B cell (primary cell): Measurements from ENCODE around the gene HOXD9. TPM values are rescaled to one million over a fixed set of nuclear protein-coding genes. Genes with fewer than 3 reads are reported as not detected.

ENCODE experiments used
- ATAC-seq: fragments of 200-7000 bp; cut with Tn5 transposase; one replicate; pipeline ENCODE4 v1.10.0; 2021; ENCODE audit warnings: low read depth, mild to moderate bottlenecking, moderate number of reproducible peaks, moderate library complexity
- CTCF ChIA-PET: fragments of 350-600 bp; sonication (Branson Sonifier 250); formaldehyde crosslinking; loops from one replicate; lab custom pipeline; 2021; ENCODE audit warnings: antibody characterized with exemption, inconsistent platforms; lab: Charles Lee
- POLR2A ChIA-PET: fragments of 350-600 bp; sonication (Branson Sonifier 250); formaldehyde crosslinking; loops from one replicate; lab custom pipeline; 2021; ENCODE audit warnings: antibody characterized with exemption; lab: Charles Lee
- DNase-seq: peaks from one replicate; pipeline ENCODE4 v3.0.0; 2013
- H2AFZ ChIP-seq: 2 replicates; pipeline ENCODE4 v1.6.1; 2012; ENCODE audit warnings: mild to moderate bottlenecking, low read depth, low read length; ENCODE audit not compliant: insufficient read depth, poor library complexity, severe bottlenecking
- H3K27ac ChIP-seq, 2 donors: 1 replicate in 1 of 2; 2 replicates in 1 of 2; pipeline ENCODE4 v1.5.1; 2012 to 2013; ENCODE audit warnings: low read length in 2 of 2, mild to moderate bottlenecking in 2 of 2, moderate library complexity in 1 of 2
- H3K27me3 ChIP-seq, 4 experiments: fragments of 200-600 bp in 1 of 4; sonication (generic) in 1 of 4; replicated peaks in 1 of 4; 1 replicate in 2 of 4; 2 replicates in 2 of 4; pipeline versions ENCODE4 v1.6.1 to v1.7.0; 2013 to 2016; ENCODE audit warnings: low read length in 3 of 4, mild to moderate bottlenecking in 2 of 4, mixed read lengths in 1 of 4, moderate library complexity in 1 of 4; ENCODE audit not compliant: insufficient read depth in 4 of 4, control insufficient read depth in 3 of 4; ENCODE audit errors: control extremely low read depth in 1 of 4
- H3K36me3 ChIP-seq, 2 experiments: replicated peaks in 1 of 2; 1 replicate in 1 of 2; 2 replicates in 1 of 2; pipeline versions ENCODE4 v1.6.1 to v1.7.1; 2013; ENCODE audit warnings: low read length in 1 of 2; ENCODE audit not compliant: insufficient read depth in 2 of 2, control insufficient read depth in 1 of 2; ENCODE audit errors: control extremely low read depth in 1 of 2, extremely low read depth in 1 of 2
- H3K4me1 ChIP-seq, 2 donors: fragments of 200-600 bp in 1 of 2; sonication (generic) in 1 of 2; 1 replicate in 1 of 2; 2 replicates in 1 of 2; pipeline versions ENCODE4 v1.5.1 to v1.6.1; 2013 to 2017; ENCODE audit warnings: low read length in 2 of 2; ENCODE audit not compliant: control insufficient read depth in 2 of 2, insufficient read depth in 2 of 2
- H3K4me2 ChIP-seq: replicated peaks from 2 replicates; pipeline ENCODE3; 2012; ENCODE audit warnings: mild to moderate bottlenecking, low read depth, low read length; ENCODE audit not compliant: poor library complexity, severe bottlenecking
- H3K4me3 ChIP-seq, 5 experiments: fragments of 200-600 bp in 1 of 5; sonication (generic) in 1 of 5; 1 replicate in 3 of 5; 2 replicates in 2 of 5; pipeline versions ENCODE4 v1.5.1 to v1.7.0; 2011 to 2016; ENCODE audit warnings: low read length in 4 of 5, mild to moderate bottlenecking in 4 of 5, low read depth in 2 of 5, control low read depth in 1 of 5, moderate library complexity in 1 of 5; ENCODE audit not compliant: insufficient read depth in 1 of 5; ENCODE audit errors: control extremely low read depth in 1 of 5, extremely low read depth in 1 of 5
- H3K79me2 ChIP-seq: fragments of 200-600 bp; sonication (generic); one replicate; pipeline ENCODE4 v1.6.0; 2016; ENCODE audit warnings: low read length; ENCODE audit not compliant: control insufficient read depth, insufficient read depth
- H3K9ac ChIP-seq: fragments of 200-600 bp; sonication (generic); 2 replicates; pipeline ENCODE4 v1.6.1; 2017; ENCODE audit warnings: mild to moderate bottlenecking, low read length, moderate library complexity
- H3K9me3 ChIP-seq, 3 donors: one replicate each; pipeline versions ENCODE4 v1.6.1 to v1.7.1; 2013; ENCODE audit warnings: low read length in 2 of 3; ENCODE audit not compliant: control insufficient read depth in 2 of 3, insufficient read depth in 1 of 3; ENCODE audit errors: control extremely low read depth in 1 of 3
- H4K20me1 ChIP-seq: 2 replicates; pipeline ENCODE4 v1.6.0; 2012; ENCODE audit warnings: mild to moderate bottlenecking, low read length; ENCODE audit not compliant: insufficient read depth, control insufficient read depth, poor library complexity, severe bottlenecking
- H3K27ac Mint-ChIP-seq: one replicate; pipeline ENCODE4 v1.8.0; 2021; ENCODE audit warnings: mixed read lengths
- H3K27me3 Mint-ChIP-seq: one replicate; pipeline ENCODE4 v1.8.0; 2021; ENCODE audit warnings: mixed read lengths
- H3K4me1 Mint-ChIP-seq: one replicate; pipeline ENCODE4 v1.8.0; 2021; ENCODE audit warnings: mixed read lengths
- H3K4me3 Mint-ChIP-seq: one replicate; pipeline ENCODE4 v1.8.0; 2021; ENCODE audit warnings: mixed read lengths
- H3K9me3 Mint-ChIP-seq: one replicate; pipeline ENCODE4 v1.8.0; 2022; ENCODE audit warnings: mixed read lengths; ENCODE audit not compliant: insufficient read depth
- EZH2 ChIP-seq: IDR thresholded peaks from 2 replicates; pipeline ENCODE4 v1.6.1; 2012; ENCODE audit warnings: borderline replicate concordance, low read depth, mild to moderate bottlenecking, moderate library complexity, low read length; ENCODE audit not compliant: insufficient read depth, poor library complexity, severe bottlenecking
- WGBS: methylation state at CpG from one replicate; pipeline ENCODE4 v1.1.5; 2013; ENCODE audit warnings: missing lambda C conversion rate; ENCODE audit not compliant: insufficient coverage; 5-methylcytosine and 5-hydroxymethylcytosine counted together
- intact Hi-C: fragments of 100-400 bp; cut with micrococcal nuclease; formaldehyde crosslinking; loops from one replicate; pipeline ENCODE4 v1.10.0; 2022
- polyA plus RNA-seq: library from polyadenylated mRNA; depleted of rRNA; stranded (reverse); fragments of >200 nt; gene quantifications from 2 replicates; pipeline ENCODE4 v1.2.3, GENCODE V29; 2012
- total RNA-seq, 2 donors: library from RNA; stranded (reverse); fragments of 120-200 nt in 1 of 2; gene quantifications; 1 replicate in 1 of 2; 2 replicates in 1 of 2; pipeline versions ENCODE4 v1.2.3 to v1.2.4, GENCODE V29; 2013 to 2022
- TF ChIP-seq, protein P1 (sequence below): fragments of 200-600 bp; IDR thresholded peaks from one replicate; pipeline ENCODE4 v1.8.0; 2022; ENCODE audit warnings: antibody characterized with exemption, mild to moderate bottlenecking

Gene HOXD9
- total and polyA plus RNA-seq, 2 donors (not counting 1 experiment from before 2014, with no cell fraction given): not detected

DNA sequence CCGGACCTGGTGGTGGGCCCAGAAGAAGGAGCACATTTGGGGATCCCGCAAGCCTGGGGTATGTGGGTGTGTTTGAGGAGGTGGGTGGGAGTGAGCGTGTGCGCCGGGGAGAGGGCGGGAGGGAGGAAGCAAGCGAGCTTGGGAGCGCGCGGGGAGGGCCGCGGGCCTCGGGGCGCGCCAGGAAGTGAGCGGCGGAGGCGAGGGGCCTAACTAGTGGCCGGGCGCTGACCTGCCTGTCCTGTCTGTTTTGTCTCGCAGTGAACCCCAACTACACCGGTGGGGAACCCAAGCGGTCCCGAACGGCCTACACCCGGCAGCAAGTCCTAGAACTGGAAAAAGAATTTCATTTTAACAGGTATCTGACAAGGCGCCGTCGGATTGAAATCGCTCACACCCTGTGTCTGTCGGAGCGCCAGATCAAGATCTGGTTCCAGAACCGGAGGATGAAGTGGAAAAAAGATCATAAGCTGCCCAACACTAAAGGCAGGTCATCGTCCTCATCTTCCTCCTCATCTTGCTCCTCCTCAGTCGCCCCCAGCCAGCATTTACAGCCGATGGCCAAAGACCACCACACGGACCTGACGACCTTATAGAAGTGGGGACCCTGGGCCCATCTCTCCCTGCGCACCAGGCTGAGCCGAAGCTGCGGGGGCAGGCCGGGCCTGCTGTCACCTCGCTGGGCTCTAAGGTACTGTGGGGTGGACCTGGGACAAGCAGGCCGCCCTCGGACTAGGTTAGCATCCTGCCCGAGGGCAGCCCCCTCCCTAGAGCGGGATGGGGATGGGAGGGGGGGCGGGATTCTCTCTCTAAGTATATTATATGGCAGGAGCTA, 30.0 kb downstream of the HOXD9 start:
- Histone ChIP-seq H3K27ac (no peak overlapping the region), H3K4me1 (peaks cover 3 to 12% of the 10 kb centered on the region in 2 donors), H3K36me3 (no peaks in the 10 kb centered on the region), H3K79me2 (no peaks in the 10 kb centered on the region), H2AFZ (no peak overlapping the region), H4K20me1 (no peaks in the 10 kb centered on the region), H3K27me3 (peaks cover 0 to 86% (median 53%) of the 10 kb centered on the region in 4 experiments), H3K9ac (no peak overlapping the region), H3K4me2 (no peak overlapping the region), H3K9me3 (peaks cover 0 to 26% (median 0%) of the 10 kb centered on the region in 3 donors), H3K4me3 (no peak overlapping the region)
- intact Hi-C loops: no loop called here
- DNase-seq (peak; percentile 6), ATAC-seq (no peak)
- peaks cover 82% of the 10 kb centered on the region for H3K27me3 Mint-ChIP-seq
- CTCF ChIA-PET: no interaction called here
- H3K4me1 Mint-ChIP-seq: peaks cover 3% of the 10 kb centered on the region
- TF ChIP-seq, protein P1, sequence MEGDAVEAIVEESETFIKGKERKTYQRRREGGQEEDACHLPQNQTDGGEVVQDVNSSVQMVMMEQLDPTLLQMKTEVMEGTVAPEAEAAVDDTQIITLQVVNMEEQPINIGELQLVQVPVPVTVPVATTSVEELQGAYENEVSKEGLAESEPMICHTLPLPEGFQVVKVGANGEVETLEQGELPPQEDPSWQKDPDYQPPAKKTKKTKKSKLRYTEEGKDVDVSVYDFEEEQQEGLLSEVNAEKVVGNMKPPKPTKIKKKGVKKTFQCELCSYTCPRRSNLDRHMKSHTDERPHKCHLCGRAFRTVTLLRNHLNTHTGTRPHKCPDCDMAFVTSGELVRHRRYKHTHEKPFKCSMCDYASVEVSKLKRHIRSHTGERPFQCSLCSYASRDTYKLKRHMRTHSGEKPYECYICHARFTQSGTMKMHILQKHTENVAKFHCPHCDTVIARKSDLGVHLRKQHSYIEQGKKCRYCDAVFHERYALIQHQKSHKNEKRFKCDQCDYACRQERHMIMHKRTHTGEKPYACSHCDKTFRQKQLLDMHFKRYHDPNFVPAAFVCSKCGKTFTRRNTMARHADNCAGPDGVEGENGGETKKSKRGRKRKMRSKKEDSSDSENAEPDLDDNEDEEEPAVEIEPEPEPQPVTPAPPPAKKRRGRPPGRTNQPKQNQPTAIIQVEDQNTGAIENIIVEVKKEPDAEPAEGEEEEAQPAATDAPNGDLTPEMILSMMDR: no peak
- TF ChIP-seq EZH2: no peak
- peaks cover 2% of the 10 kb centered on the region for H3K9me3 Mint-ChIP-seq
- WGBS: 18% methylated on average over 43 of the region's 48 CpGs
- no peak overlapping the region for H3K4me3 Mint-ChIP-seq
- H3K27ac Mint-ChIP-seq: no peak overlapping the region
- POLR2A ChIA-PET: no interaction called here

DNA sequence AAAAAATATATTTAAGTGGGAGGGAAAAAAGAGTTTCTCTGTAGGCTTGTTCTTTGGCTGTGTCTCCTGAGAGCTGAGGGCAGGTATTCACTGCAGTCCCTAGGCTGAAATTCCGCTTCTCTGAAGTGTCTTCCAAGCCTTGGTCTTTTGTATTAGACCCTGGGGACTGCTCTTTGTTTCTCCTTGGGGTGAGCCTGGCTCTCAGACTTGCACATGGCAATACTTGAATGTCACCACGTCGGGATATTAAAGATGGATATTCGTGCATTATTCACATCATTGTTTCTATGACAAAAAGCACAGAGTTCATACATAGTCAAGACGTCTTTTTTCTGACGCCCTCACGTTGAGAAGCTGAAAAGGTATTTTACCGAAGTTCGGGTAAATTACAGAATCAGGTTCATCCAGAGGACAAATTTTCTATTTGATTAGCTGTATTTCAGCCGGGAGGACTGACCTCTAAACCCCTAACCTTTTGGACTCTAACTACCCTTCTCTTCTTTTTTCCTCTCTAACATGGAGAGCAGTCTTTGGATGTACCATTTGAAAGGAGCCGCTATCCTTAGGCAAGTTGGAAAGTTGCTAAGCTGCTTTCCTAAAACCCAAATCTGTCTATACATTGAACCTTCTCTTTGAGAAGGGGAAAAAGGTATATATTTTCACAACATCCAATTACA, 32.2 kb downstream of the HOXD9 start:
- H3K4me3 Mint-ChIP-seq: no peak overlapping the region

More for the DNA sequence above, 32.2 kb downstream of the HOXD9 start:
- TF ChIP-seq, protein P1: no peak
- TF ChIP-seq EZH2: no peak
- no peaks in the 10 kb centered on the region for H3K79me2 ChIP-seq
- no peak for DNase-seq
- no peaks in the 10 kb centered on the region for H3K36me3 ChIP-seq
- intact Hi-C loops: no loop called here
- Mint-ChIP-seq H3K27ac (no peak overlapping the region), H3K4me1 (peaks cover 3% of the 10 kb centered on the region), H3K27me3 (peaks cover 69% of the 10 kb centered on the region), H3K9me3 (peaks cover 2% of the 10 kb centered on the region)
- POLR2A ChIA-PET: no interaction called here
- CTCF ChIA-PET: interaction anchor here (1.3 to 2.0 kb wide), 2 partner anchors 34 to 400 kb away, joined by 3 to 5 read pairs; no protein-coding TSS in a partner anchor
- no peak overlapping the region for H3K27ac ChIP-seq
- H3K9ac ChIP-seq: no peak overlapping the region
- peaks cover 0 to 36% (median 0%) of the 10 kb centered on the region in 3 donors for H3K9me3 ChIP-seq
- H4K20me1 ChIP-seq: no peaks in the 10 kb centered on the region
- peaks cover 0 to 83% (median 47%) of the 10 kb centered on the region in 4 experiments for H3K27me3 ChIP-seq
- no peak overlapping the region for H3K4me3 ChIP-seq
- H2AFZ ChIP-seq: no peak overlapping the region
- WGBS: 39% methylated on average over 9 of the region's 11 CpGs
- no peak overlapping the region for H3K4me2 ChIP-seq
- H3K4me1 ChIP-seq: peaks cover 8 to 14% of the 10 kb centered on the region in 2 donors
- ATAC-seq: no peak
